MM.1S (cell line): ENCODE results near the gene ABL2.

Experiments used
- CTCF ChIP-seq: fragments of 300-600 bp; sonication (generic); IDR thresholded peaks from 2 replicates; pipeline ENCODE4 v1.5.1; 2016; ENCODE audit warnings: antibody characterized with exemption, low read length, mixed read lengths
- EZH2phosphoT487 ChIP-seq: fragments of 300-600 bp; sonication (generic); IDR thresholded peaks from 2 replicates; pipeline ENCODE4 v1.6.1; 2018; ENCODE audit warnings: antibody characterized with exemption, low read length

GRCh38 chr1:179226738-179227137 lies 2.7 kb downstream of the ABL2 start:
- no peak for TF ChIP-seq CTCF
- no peak for TF ChIP-seq EZH2phosphoT487
